HEK293 (cell line): ENCODE results near the gene EYA2.

Experiments
- CTCF ChIA-PET: fragments of 350-600 bp; formaldehyde crosslinking; extraction: SDS; loops from one replicate; lab custom pipeline; 2021; ENCODE audit warnings: antibody characterized with exemption; lab: Yijun Ruan, JAX
- POLR2A ChIA-PET: fragments of 300-600 bp; formaldehyde crosslinking; extraction: SDS; loops from one replicate; lab custom pipeline; 2020; ENCODE audit warnings: antibody characterized with exemption, inconsistent platforms; lab: Yijun Ruan, JAX
- H3K27ac ChIP-seq: fragments of 200-500 bp; sonication (Bioruptor generic); 2 replicates; pipeline ENCODE4 v1.5.1; 2014; ENCODE audit warnings: low read depth, low read length, control low read depth, inconsistent platforms; ENCODE audit errors: extremely low read depth
- H3K36me3 ChIP-seq, 2 experiments: fragments of 200-500 bp in 1 of 2; sonication (Bioruptor generic) in 1 of 2; 1 replicate in 1 of 2; 2 replicates in 1 of 2; pipeline ENCODE4 v1.5.1; 2014 to 2017; ENCODE audit warnings: inconsistent platforms in 2 of 2, low read length in 2 of 2; ENCODE audit not compliant: control insufficient read depth in 2 of 2, insufficient read depth in 1 of 2
- H3K4me1 ChIP-seq: fragments of 200-500 bp; sonication (Bioruptor generic); 2 replicates; pipeline ENCODE4 v1.5.1; 2014; ENCODE audit warnings: mild to moderate bottlenecking, low read length, inconsistent platforms; ENCODE audit not compliant: control insufficient read depth, insufficient read depth
- H3K4me3 ChIP-seq: 2 replicates; pipeline ENCODE4 v1.5.1; 2011; ENCODE audit warnings: low read depth, mild to moderate bottlenecking, control low read depth, low read length, moderate library complexity
- H3K9me3 ChIP-seq: fragments of 200-500 bp; sonication (Bioruptor generic); 2 replicates; pipeline ENCODE4 v1.5.1; 2014; ENCODE audit warnings: low read depth, low read length, inconsistent platforms; ENCODE audit not compliant: control insufficient read depth, insufficient read depth
- GFI1B ChIP-seq: fragments of 450-650 bp; formaldehyde crosslinking; IDR thresholded peaks from 2 replicates; pipeline ENCODE4 v1.5.1; 2016; ENCODE audit warnings: missing biosample characterization, missing genetic modification characterization
- GLI2 ChIP-seq: fragments of 450-650 bp; formaldehyde crosslinking; IDR thresholded peaks from 2 replicates; pipeline ENCODE4; 2017; ENCODE audit warnings: missing biosample characterization, missing genetic modification characterization, low read depth, borderline replicate concordance
- HOXD13 ChIP-seq: sonication (generic); formaldehyde crosslinking; IDR thresholded peaks from 2 replicates; pipeline ENCODE4 v1.8.0; 2022; ENCODE audit warnings: missing genetic modification reagents, borderline replicate concordance
- KLF16 ChIP-seq: fragments of 450-650 bp; formaldehyde crosslinking; IDR thresholded peaks from 2 replicates; pipeline ENCODE4 v1.5.1; 2017; ENCODE audit warnings: missing biosample characterization, missing genetic modification characterization
- KLF7 ChIP-seq: fragments of 450-650 bp; formaldehyde crosslinking; IDR thresholded peaks from 2 replicates; pipeline ENCODE4 v1.5.1; 2016; ENCODE audit warnings: missing biosample characterization, missing genetic modification characterization, borderline replicate concordance
- KLF9 ChIP-seq: fragments of 450-650 bp; formaldehyde crosslinking; IDR thresholded peaks from 2 replicates; pipeline ENCODE4 v1.5.1; 2016; ENCODE audit warnings: missing biosample characterization, missing genetic modification characterization, low read depth
- TCF7L2 ChIP-seq: IDR thresholded peaks from 2 replicates; pipeline ENCODE4 v1.6.1; 2011; ENCODE audit warnings: low read depth, mild to moderate bottlenecking, inconsistent platforms, low read length, moderate library complexity, borderline replicate concordance
- ZBTB17 ChIP-seq: fragments of 450-650 bp; formaldehyde crosslinking; IDR thresholded peaks from 2 replicates; pipeline ENCODE4 v1.5.1; 2016; ENCODE audit warnings: missing biosample characterization, missing genetic modification characterization
- ZBTB44 ChIP-seq: fragments of 450-650 bp; IDR thresholded peaks from 2 replicates; pipeline ENCODE4 v1.5.1; 2018; ENCODE audit warnings: missing biosample characterization, mild to moderate bottlenecking, missing genetic modification characterization
- ZFHX2 ChIP-seq: fragments of 450-650 bp; formaldehyde crosslinking; conservative IDR thresholded peaks from 2 replicates; pipeline ENCODE4 v1.5.1; 2016; ENCODE audit warnings: missing biosample characterization, missing genetic modification characterization
- ZNF112 ChIP-seq: fragments of 450-650 bp; formaldehyde crosslinking; IDR thresholded peaks from 2 replicates; pipeline ENCODE4 v1.5.0; 2017; ENCODE audit warnings: missing biosample characterization, missing genetic modification characterization
- ZNF155 ChIP-seq: fragments of 450-650 bp; formaldehyde crosslinking; IDR thresholded peaks from 2 replicates; pipeline ENCODE4 v1.5.1; 2016; ENCODE audit warnings: missing biosample characterization, missing genetic modification characterization
- ZNF175 ChIP-seq: fragments of 450-650 bp; formaldehyde crosslinking; IDR thresholded peaks from 2 replicates; pipeline ENCODE4 v1.5.1; 2016; ENCODE audit warnings: missing biosample characterization, missing genetic modification characterization
- ZNF341 ChIP-seq: fragments of 450-650 bp; formaldehyde crosslinking; IDR thresholded peaks from 2 replicates; pipeline ENCODE4; 2016; ENCODE audit warnings: low read depth, missing biosample characterization, missing genetic modification characterization
- ZNF510 ChIP-seq: fragments of 450-650 bp; formaldehyde crosslinking; IDR thresholded peaks from 2 replicates; pipeline ENCODE4 v1.5.1; 2018; ENCODE audit warnings: mild to moderate bottlenecking, missing genetic modification characterization, missing biosample characterization; ENCODE audit not compliant: insufficient replicate concordance
- ZNF544 ChIP-seq: fragments of 450-650 bp; formaldehyde crosslinking; IDR thresholded peaks from 2 replicates; pipeline ENCODE4 v1.5.0; 2017; ENCODE audit warnings: missing biosample characterization, missing genetic modification characterization
- ZNF621 ChIP-seq: fragments of 450-650 bp; formaldehyde crosslinking; IDR thresholded peaks from 2 replicates; pipeline ENCODE4 v1.5.1; 2017; ENCODE audit warnings: missing biosample characterization, missing genetic modification characterization
- ZNF623 ChIP-seq: fragments of 450-650 bp; formaldehyde crosslinking; IDR thresholded peaks from 2 replicates; pipeline ENCODE4 v1.5.1; 2016; ENCODE audit warnings: missing biosample characterization, missing genetic modification characterization
- ZNF777 ChIP-seq: fragments of 450-650 bp; formaldehyde crosslinking; IDR thresholded peaks from 2 replicates; pipeline ENCODE4 v1.5.1; 2017; ENCODE audit warnings: missing biosample characterization, missing genetic modification characterization, borderline replicate concordance
- ZNF837 ChIP-seq: fragments of 450-650 bp; formaldehyde crosslinking; IDR thresholded peaks from 2 replicates; pipeline ENCODE4 v1.5.1; 2016; ENCODE audit warnings: missing biosample characterization, missing genetic modification characterization
- TF ChIP-seq, protein P1 (sequence below): fragments of 450-650 bp; formaldehyde crosslinking; IDR thresholded peaks from 2 replicates; pipeline ENCODE4 v1.5.1; 2016; ENCODE audit warnings: missing biosample characterization, missing genetic modification characterization
- TF ChIP-seq, protein P2 (sequence below): fragments of 450-650 bp; formaldehyde crosslinking; IDR thresholded peaks from 2 replicates; pipeline ENCODE4 v1.5.1; 2016; ENCODE audit warnings: missing biosample characterization, missing genetic modification characterization
- TF ChIP-seq, protein P3 (sequence below): fragments of 450-650 bp; formaldehyde crosslinking; IDR thresholded peaks from 2 replicates; pipeline ENCODE4 v1.5.1; 2016; ENCODE audit warnings: missing biosample characterization, missing genetic modification characterization, low read depth
- TF ChIP-seq, protein P4 (sequence below): fragments of 450-650 bp; formaldehyde crosslinking; IDR thresholded peaks from 2 replicates; pipeline ENCODE4 v1.5.0; 2017; ENCODE audit warnings: missing biosample characterization, missing genetic modification characterization, borderline replicate concordance

EYA2 gene

GRCh38 chr20:47156301-47157137 lies 261.9 kb downstream of the EYA2 start:
- Histone ChIP-seq H3K9me3 (no peaks in the 10 kb centered on the region), H3K4me3 (no peak overlapping the region), H3K4me1 (no peaks in the 10 kb centered on the region), H3K27ac (no peak overlapping the region), H3K36me3 (no peaks in the 10 kb centered on the region)
- ChIA-PET POLR2A (no interaction called here), CTCF (interaction anchor here (0.7 to 1.3 kb wide), 2 partner anchors 228 to 527 kb away, joined by 3 to 4 read pairs; no protein-coding TSS in a partner anchor)
- TF ChIP-seq ZNF155 (tag by site-specific recombination), result no peak
- no peak for TF ChIP-seq KLF7
- no peak for TF ChIP-seq ZNF175 (tag by site-specific recombination)
- no peak for TF ChIP-seq ZNF544
- TF ChIP-seq GLI2 (tag by site-specific recombination), result no peak
- TF ChIP-seq ZNF112, result no peak
- TF ChIP-seq ZFHX2 (tag by site-specific recombination), result no peak
- no peak for TF ChIP-seq ZBTB17
- TF ChIP-seq, protein P1, sequence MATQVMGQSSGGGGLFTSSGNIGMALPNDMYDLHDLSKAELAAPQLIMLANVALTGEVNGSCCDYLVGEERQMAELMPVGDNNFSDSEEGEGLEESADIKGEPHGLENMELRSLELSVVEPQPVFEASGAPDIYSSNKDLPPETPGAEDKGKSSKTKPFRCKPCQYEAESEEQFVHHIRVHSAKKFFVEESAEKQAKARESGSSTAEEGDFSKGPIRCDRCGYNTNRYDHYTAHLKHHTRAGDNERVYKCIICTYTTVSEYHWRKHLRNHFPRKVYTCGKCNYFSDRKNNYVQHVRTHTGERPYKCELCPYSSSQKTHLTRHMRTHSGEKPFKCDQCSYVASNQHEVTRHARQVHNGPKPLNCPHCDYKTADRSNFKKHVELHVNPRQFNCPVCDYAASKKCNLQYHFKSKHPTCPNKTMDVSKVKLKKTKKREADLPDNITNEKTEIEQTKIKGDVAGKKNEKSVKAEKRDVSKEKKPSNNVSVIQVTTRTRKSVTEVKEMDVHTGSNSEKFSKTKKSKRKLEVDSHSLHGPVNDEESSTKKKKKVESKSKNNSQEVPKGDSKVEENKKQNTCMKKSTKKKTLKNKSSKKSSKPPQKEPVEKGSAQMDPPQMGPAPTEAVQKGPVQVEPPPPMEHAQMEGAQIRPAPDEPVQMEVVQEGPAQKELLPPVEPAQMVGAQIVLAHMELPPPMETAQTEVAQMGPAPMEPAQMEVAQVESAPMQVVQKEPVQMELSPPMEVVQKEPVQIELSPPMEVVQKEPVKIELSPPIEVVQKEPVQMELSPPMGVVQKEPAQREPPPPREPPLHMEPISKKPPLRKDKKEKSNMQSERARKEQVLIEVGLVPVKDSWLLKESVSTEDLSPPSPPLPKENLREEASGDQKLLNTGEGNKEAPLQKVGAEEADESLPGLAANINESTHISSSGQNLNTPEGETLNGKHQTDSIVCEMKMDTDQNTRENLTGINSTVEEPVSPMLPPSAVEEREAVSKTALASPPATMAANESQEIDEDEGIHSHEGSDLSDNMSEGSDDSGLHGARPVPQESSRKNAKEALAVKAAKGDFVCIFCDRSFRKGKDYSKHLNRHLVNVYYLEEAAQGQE, result no peak
- TF ChIP-seq ZNF510 (tag by site-specific recombination), result no peak
- TF ChIP-seq ZBTB44 (tag by site-specific recombination), result no peak
- TF ChIP-seq TCF7L2, result no peak
- TF ChIP-seq, protein P2, sequence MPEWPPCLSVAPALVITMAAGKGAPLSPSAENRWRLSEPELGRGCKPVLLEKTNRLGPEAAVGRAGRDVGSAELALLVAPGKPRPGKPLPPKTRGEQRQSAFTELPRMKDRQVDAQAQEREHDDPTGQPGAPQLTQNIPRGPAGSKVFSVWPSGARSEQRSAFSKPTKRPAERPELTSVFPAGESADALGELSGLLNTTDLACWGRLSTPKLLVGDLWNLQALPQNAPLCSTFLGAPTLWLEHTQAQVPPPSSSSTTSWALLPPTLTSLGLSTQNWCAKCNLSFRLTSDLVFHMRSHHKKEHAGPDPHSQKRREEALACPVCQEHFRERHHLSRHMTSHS (tag by site-specific recombination), result no peak
- no peak for TF ChIP-seq ZNF777 (tag by site-specific recombination)
- no peak for TF ChIP-seq KLF9 (tag by site-specific recombination)
- TF ChIP-seq, protein P3, sequence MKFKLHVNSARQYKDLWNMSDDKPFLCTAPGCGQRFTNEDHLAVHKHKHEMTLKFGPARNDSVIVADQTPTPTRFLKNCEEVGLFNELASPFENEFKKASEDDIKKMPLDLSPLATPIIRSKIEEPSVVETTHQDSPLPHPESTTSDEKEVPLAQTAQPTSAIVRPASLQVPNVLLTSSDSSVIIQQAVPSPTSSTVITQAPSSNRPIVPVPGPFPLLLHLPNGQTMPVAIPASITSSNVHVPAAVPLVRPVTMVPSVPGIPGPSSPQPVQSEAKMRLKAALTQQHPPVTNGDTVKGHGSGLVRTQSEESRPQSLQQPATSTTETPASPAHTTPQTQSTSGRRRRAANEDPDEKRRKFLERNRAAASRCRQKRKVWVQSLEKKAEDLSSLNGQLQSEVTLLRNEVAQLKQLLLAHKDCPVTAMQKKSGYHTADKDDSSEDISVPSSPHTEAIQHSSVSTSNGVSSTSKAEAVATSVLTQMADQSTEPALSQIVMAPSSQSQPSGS (tag by site-specific recombination), result no peak

GRCh38 chr20:47159166-47159565 lies 264.5 kb downstream of the EYA2 start:
- POLR2A ChIA-PET, result no interaction called here
- H3K9me3 ChIP-seq, result no peaks in the 10 kb centered on the region
- no peak for TF ChIP-seq GFI1B (tag by site-specific recombination)
- TF ChIP-seq, protein P3 (tag by site-specific recombination), result no peak
- no peak for TF ChIP-seq ZNF837 (tag by site-specific recombination)
- TF ChIP-seq, protein P4, sequence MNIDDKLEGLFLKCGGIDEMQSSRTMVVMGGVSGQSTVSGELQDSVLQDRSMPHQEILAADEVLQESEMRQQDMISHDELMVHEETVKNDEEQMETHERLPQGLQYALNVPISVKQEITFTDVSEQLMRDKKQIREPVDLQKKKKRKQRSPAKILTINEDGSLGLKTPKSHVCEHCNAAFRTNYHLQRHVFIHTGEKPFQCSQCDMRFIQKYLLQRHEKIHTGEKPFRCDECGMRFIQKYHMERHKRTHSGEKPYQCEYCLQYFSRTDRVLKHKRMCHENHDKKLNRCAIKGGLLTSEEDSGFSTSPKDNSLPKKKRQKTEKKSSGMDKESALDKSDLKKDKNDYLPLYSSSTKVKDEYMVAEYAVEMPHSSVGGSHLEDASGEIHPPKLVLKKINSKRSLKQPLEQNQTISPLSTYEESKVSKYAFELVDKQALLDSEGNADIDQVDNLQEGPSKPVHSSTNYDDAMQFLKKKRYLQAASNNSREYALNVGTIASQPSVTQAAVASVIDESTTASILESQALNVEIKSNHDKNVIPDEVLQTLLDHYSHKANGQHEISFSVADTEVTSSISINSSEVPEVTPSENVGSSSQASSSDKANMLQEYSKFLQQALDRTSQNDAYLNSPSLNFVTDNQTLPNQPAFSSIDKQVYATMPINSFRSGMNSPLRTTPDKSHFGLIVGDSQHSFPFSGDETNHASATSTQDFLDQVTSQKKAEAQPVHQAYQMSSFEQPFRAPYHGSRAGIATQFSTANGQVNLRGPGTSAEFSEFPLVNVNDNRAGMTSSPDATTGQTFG, result no peak
- no peak for TF ChIP-seq ZNF341 (tag by site-specific recombination)
- no peak for TF ChIP-seq HOXD13 (CRISPR knock-in tag)
- TF ChIP-seq ZNF621, result no peak
- no peak for TF ChIP-seq KLF16
- no peak for TF ChIP-seq ZNF623 (tag by site-specific recombination)

More at GRCh38 chr20:47159166-47159565, 264.5 kb downstream of the EYA2 start:
- H3K4me3 ChIP-seq, result no peak overlapping the region
- no peaks in the 10 kb centered on the region for H3K36me3 ChIP-seq
- CTCF ChIA-PET, result no interaction called here
- H3K4me1 ChIP-seq, result no peaks in the 10 kb centered on the region
- H3K27ac ChIP-seq, result no peak overlapping the region
